Prostate gland (tissue), 2 donors: ENCODE data around the gene IL1RAPL1.

ENCODE experiments used
- POLR2A ChIP-seq: fragments of 450-650 bp; IDR thresholded peaks from one replicate; pipeline ENCODE4 v1.6.1; 2016; ENCODE audit warnings: antibody characterized with exemption, mild to moderate bottlenecking
- POLR2AphosphoS5 ChIP-seq: sonication (generic); formaldehyde crosslinking; IDR thresholded peaks from one replicate; pipeline ENCODE4 v1.6.1; 2017; ENCODE audit warnings: antibody characterized with exemption
- TF ChIP-seq, protein P1 (sequence below), 4 experiments: fragments of 200-600 bp in 2 of 4; fragments of 450-650 bp in 2 of 4; sonication (generic) in 2 of 4; IDR thresholded peaks; 1 replicate in 3 of 4; 2 replicates in 1 of 4; pipeline ENCODE4 v1.5.1; 2016 to 2019; ENCODE audit warnings: antibody characterized with exemption in 4 of 4, mild to moderate bottlenecking in 2 of 4, moderate library complexity in 2 of 4

GRCh38 chrX:29798469-29798868 is 1211.2 kb downstream of the IL1RAPL1 start:
- TF ChIP-seq, protein P1, sequence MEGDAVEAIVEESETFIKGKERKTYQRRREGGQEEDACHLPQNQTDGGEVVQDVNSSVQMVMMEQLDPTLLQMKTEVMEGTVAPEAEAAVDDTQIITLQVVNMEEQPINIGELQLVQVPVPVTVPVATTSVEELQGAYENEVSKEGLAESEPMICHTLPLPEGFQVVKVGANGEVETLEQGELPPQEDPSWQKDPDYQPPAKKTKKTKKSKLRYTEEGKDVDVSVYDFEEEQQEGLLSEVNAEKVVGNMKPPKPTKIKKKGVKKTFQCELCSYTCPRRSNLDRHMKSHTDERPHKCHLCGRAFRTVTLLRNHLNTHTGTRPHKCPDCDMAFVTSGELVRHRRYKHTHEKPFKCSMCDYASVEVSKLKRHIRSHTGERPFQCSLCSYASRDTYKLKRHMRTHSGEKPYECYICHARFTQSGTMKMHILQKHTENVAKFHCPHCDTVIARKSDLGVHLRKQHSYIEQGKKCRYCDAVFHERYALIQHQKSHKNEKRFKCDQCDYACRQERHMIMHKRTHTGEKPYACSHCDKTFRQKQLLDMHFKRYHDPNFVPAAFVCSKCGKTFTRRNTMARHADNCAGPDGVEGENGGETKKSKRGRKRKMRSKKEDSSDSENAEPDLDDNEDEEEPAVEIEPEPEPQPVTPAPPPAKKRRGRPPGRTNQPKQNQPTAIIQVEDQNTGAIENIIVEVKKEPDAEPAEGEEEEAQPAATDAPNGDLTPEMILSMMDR (IDR thresholded peaks at IDR 0.05), result no peak
- TF ChIP-seq POLR2A, result no peak
- TF ChIP-seq POLR2AphosphoS5, result no peak
